HepG2 (cell line): ENCODE measurements around the gene IL1A. TPM values are rescaled to one million over a fixed set of nuclear protein-coding genes. Genes with fewer than 3 reads are reported as not detected.

Experiments used
- ATAC-seq: fragments of 200-7000 bp; cut with Tn5 transposase; 3 replicates; pipeline ENCODE4 v1.9.1; 2020; ENCODE audit warnings: mild to moderate bottlenecking, moderate library complexity
- BruUV-seq: library from RNA; stranded (reverse); fragments of 400-500 nt; replicated peaks from 2 replicates; lab custom pipeline; 2021; lab: Mats Ljungman, UMichigan
- CTCF ChIA-PET: fragments of 300-600 bp; formaldehyde crosslinking; extraction: SDS; loops from one replicate; lab custom pipeline; 2021; ENCODE audit warnings: low total read pairs, inconsistent platforms, low intra/inter-chr PET ratio; lab: Yijun Ruan, JAX
- POLR2A ChIA-PET: fragments of 350-600 bp; sonication (Branson Sonifier 250); formaldehyde crosslinking; loops from one replicate; lab custom pipeline; 2020; ENCODE audit warnings: antibody characterized with exemption, inconsistent platforms; lab: Yijun Ruan, JAX
- DNase-seq: peaks from one replicate; pipeline ENCODE4 v3.0.0-alpha.2; 2015; ENCODE audit warnings: low spot score
- FAIRE-seq: peaks from 3 replicates; lab custom pipeline; 2011; peaks lifted over from hg19 to GRCh38; lab: Jason Lieb, UNC
- H2AFZ ChIP-seq: one replicate; pipeline ENCODE4 v1.6.1; 2011; ENCODE audit warnings: low read length, inconsistent platforms
- H3K27ac ChIP-seq: fragments of 300-600 bp; 3 replicates; pipeline ENCODE4 v1.8.0; 2011; ENCODE audit warnings: mixed run types, mild to moderate bottlenecking, mixed read lengths, low read length, inconsistent platforms; ENCODE audit not compliant: insufficient read depth; ENCODE audit errors: extremely low read length
- H3K27me3 ChIP-seq, 2 experiments: fragments of 200-600 bp in 1 of 2; 2 replicates in 1 of 2; 3 replicates in 1 of 2; pipeline versions ENCODE4 v1.6.0 to v1.8.0; 2011; ENCODE audit warnings: low read length in 2 of 2, mild to moderate bottlenecking in 2 of 2, moderate library complexity in 2 of 2, inconsistent platforms in 1 of 2; ENCODE audit not compliant: insufficient read depth in 2 of 2, control insufficient read depth in 1 of 2
- H3K36me3 ChIP-seq, 2 experiments: fragments of 200-600 bp in 1 of 2; replicated peaks in 1 of 2; 2 replicates in 1 of 2; 3 replicates in 1 of 2; pipeline versions ENCODE4 v1.5.1 to v1.8.0; 2011; ENCODE audit warnings: low read length in 2 of 2, inconsistent platforms in 1 of 2; ENCODE audit not compliant: insufficient read depth in 2 of 2, control insufficient read depth in 1 of 2
- H3K4me1 ChIP-seq: 2 replicates; pipeline ENCODE4 v1.5.1; 2012; ENCODE audit warnings: low read length, inconsistent platforms; ENCODE audit not compliant: insufficient read depth
- H3K4me2 ChIP-seq: 2 replicates; pipeline ENCODE4 v1.6.0; 2011; ENCODE audit warnings: low read depth, low read length, inconsistent platforms
- H3K4me3 ChIP-seq, 3 experiments: fragments of 200-600 bp in 1 of 3; sonication (generic), shearing (Covaris generic) in 1 of 3; replicated peaks in 1 of 3; 2 replicates each; pipeline ENCODE4 v1.5.1; 2011 to 2016; ENCODE audit warnings: low read length in 3 of 3, inconsistent platforms in 2 of 3, low read depth in 2 of 3, mild to moderate bottlenecking in 2 of 3, control low read depth in 1 of 3, mixed read lengths in 1 of 3; ENCODE audit not compliant: insufficient read depth in 1 of 3
- H3K79me2 ChIP-seq: one replicate; pipeline ENCODE4 v1.6.1; 2011; ENCODE audit warnings: low read length, inconsistent platforms; ENCODE audit not compliant: insufficient read depth
- H3K9ac ChIP-seq: 2 replicates; pipeline ENCODE4 v1.6.0; 2011; ENCODE audit warnings: mild to moderate bottlenecking, low read depth, low read length, inconsistent platforms; ENCODE audit not compliant: insufficient read depth
- H3K9me3 ChIP-seq: 2 replicates; pipeline ENCODE4 v1.5.1; 2012; ENCODE audit warnings: mild to moderate bottlenecking, low read length
- H4K20me1 ChIP-seq: 2 replicates; pipeline ENCODE4 v1.6.0; 2011; ENCODE audit warnings: inconsistent platforms, mild to moderate bottlenecking, low read length, moderate library complexity; ENCODE audit not compliant: insufficient read depth
- AKAP8 ChIP-seq: sonication (generic); formaldehyde crosslinking; IDR thresholded peaks from 2 replicates; pipeline ENCODE4 v1.5.1; 2020; ENCODE audit warnings: mild to moderate bottlenecking, missing genetic modification reagents
- ARNT2 ChIP-seq: sonication (generic); formaldehyde crosslinking; IDR thresholded peaks from 2 replicates; pipeline ENCODE4 v1.8.0; 2022; ENCODE audit warnings: mild to moderate bottlenecking, low read depth, missing genetic modification reagents, moderate library complexity
- CEBPZ ChIP-seq: IDR thresholded peaks from 2 replicates; pipeline ENCODE4 v1.6.1; 2012; ENCODE audit warnings: low read length, improper control_type of control experiment
- FOXK1 ChIP-seq: sonication (generic); formaldehyde crosslinking; IDR thresholded peaks from 2 replicates; pipeline ENCODE4 v1.4.0; 2020; ENCODE audit warnings: low read depth, missing genetic modification reagents, borderline replicate concordance
- HNRNPL ChIP-seq: fragments of 200-400 bp; formaldehyde crosslinking; IDR thresholded peaks from 2 replicates; pipeline ENCODE4 v1.6.1; 2017; ENCODE audit warnings: mild to moderate bottlenecking, low read depth, low read length
- JARID2 ChIP-seq: sonication (generic); formaldehyde crosslinking; IDR thresholded peaks from 2 replicates; pipeline ENCODE4 v1.8.1; 2023; ENCODE audit warnings: missing genetic modification reagents, inconsistent platforms; ENCODE audit not compliant: insufficient replicate concordance
- NR2C2 ChIP-seq: sonication (generic); formaldehyde crosslinking; IDR thresholded peaks from 2 replicates; pipeline ENCODE4 v1.4.0; 2020; ENCODE audit warnings: missing genetic modification reagents, mild to moderate bottlenecking, moderate library complexity, borderline replicate concordance
- SKIL ChIP-seq: sonication (generic); formaldehyde crosslinking; IDR thresholded peaks from 2 replicates; pipeline ENCODE4 v1.8.0; 2022; ENCODE audit warnings: missing genetic modification reagents, mild to moderate bottlenecking, moderate library complexity, borderline replicate concordance
- SMARCC2 ChIP-seq: fragments of 450-650 bp; IDR thresholded peaks from 2 replicates; pipeline ENCODE4 v1.6.1; 2017; ENCODE audit warnings: antibody characterized with exemption, mild to moderate bottlenecking
- SP1 ChIP-seq, 2 experiments: fragments of 450-650 bp in 1 of 2; sonication (generic) in 1 of 2; formaldehyde crosslinking in 1 of 2; IDR thresholded peaks; 2 replicates each; pipeline versions ENCODE4 v1.4.0 to v1.6.1; 2016 to 2020; ENCODE audit warnings: missing genetic modification reagents in 1 of 2
- TOPORS ChIP-seq: sonication (generic); formaldehyde crosslinking; IDR thresholded peaks from 2 replicates; pipeline ENCODE4 v1.8.0; 2023; ENCODE audit warnings: mild to moderate bottlenecking, missing genetic modification reagents
- ZNF18 ChIP-seq: sonication (generic); formaldehyde crosslinking; IDR thresholded peaks from 2 replicates; pipeline ENCODE4 v1.8.0; 2022; ENCODE audit warnings: mild to moderate bottlenecking, missing genetic modification reagents; ENCODE audit not compliant: insufficient replicate concordance
- ZNF343 ChIP-seq: sonication (generic); formaldehyde crosslinking; IDR thresholded peaks from 2 replicates; pipeline ENCODE4 v1.4.0; 2020; ENCODE audit warnings: mild to moderate bottlenecking, missing genetic modification reagents
- whole genome bisulfite sequencing: methylation state at CpG from one replicate; pipeline ENCODE4 v1.1.6; 2017; ENCODE audit warnings: low lambda C conversion rate; 5-methylcytosine and 5-hydroxymethylcytosine counted together
- in situ Hi-C: cut with HindIII; loops from 2 replicates; pipeline ENCODE4 v1.10.0; 2017; ENCODE audit warnings: low pct_unique_long_range_greater_than_20kb; ENCODE audit not compliant: extremely low pct_ligation_motif_present
- intact Hi-C: fragments of 100-400 bp; cut with micrococcal nuclease; formaldehyde crosslinking; loops from one replicate; pipeline ENCODE4 v1.10.0; 2022; ENCODE audit not compliant: unreplicated experiment
- polyA plus RNA-seq, 8 experiments: library from polyadenylated mRNA; depleted of rRNA in 3 of 8; stranded (reverse) in 7 of 8; unstranded in 1 of 8; fragments of >200 nt; fragmentation: Illumina TruSeq in 4 of 8; extraction: Trizol in 4 of 8; gene quantifications; 2 replicates each; pipeline versions ENCODE4 v1.2.1 to v1.2.3, GENCODE V29; 2011 to 2016; ENCODE audit warnings: low read depth in 4 of 8, missing spikeins in 1 of 8, mixed read lengths in 1 of 8; ENCODE audit not compliant: insufficient read depth in 1 of 8
- total RNA-seq, 5 experiments: library from RNA; depleted of rRNA; stranded (reverse); fragments of >200 nt; fragmentation: Illumina TruSeq; extraction: Trizol; gene quantifications; 2 replicates each; pipeline ENCODE4 v1.2.3, GENCODE V29; 2016; ENCODE audit warnings: low read depth in 1 of 5

IL1A gene
- total and polyA plus RNA-seq, 2 of the 13 experiments (the other 11 are each of a cell fraction or from before 2014, with no cell fraction given): not detected

GRCh38 chr2:112773556-112773955 lies 10.7 kb downstream of the IL1A start:
- POLR2A ChIA-PET: no interaction called here
- 88% methylated on average over 2 of the region's 2 CpGs for WGBS
- FAIRE-seq: no peak
- H3K9ac ChIP-seq: no peak overlapping the region
- H3K4me3 ChIP-seq: no peak overlapping the region
- intact Hi-C loops: no loop called here
- TF ChIP-seq HNRNPL: no peak
- no peak for TF ChIP-seq CEBPZ
- no peak for TF ChIP-seq FOXK1 (CRISPR knock-in tag)
- TF ChIP-seq SKIL (CRISPR knock-in tag): no peak
- TF ChIP-seq JARID2 (CRISPR knock-in tag): no peak
- TF ChIP-seq ARNT2 (CRISPR knock-in tag): no peak
- no peak for TF ChIP-seq NR2C2 (CRISPR knock-in tag)
- no peak for TF ChIP-seq ZNF18 (CRISPR knock-in tag)
- TF ChIP-seq TOPORS (CRISPR knock-in tag): no peak
- TF ChIP-seq SP1 (IDR thresholded peaks at IDR 0.05): no peak
- no peak for TF ChIP-seq SP1 (CRISPR knock-in tag; IDR thresholded peaks at IDR 0.05)
- TF ChIP-seq AKAP8 (CRISPR knock-in tag): no peak
- TF ChIP-seq SMARCC2: no peak
- TF ChIP-seq ZNF343 (CRISPR knock-in tag): no peak
- TF ChIP-seq, all 625 proteins: peak for 0
- Histone ChIP-seq H3K27ac (no peak overlapping the region), H3K27me3 (no peaks in the 10 kb centered on the region), H4K20me1 (no peaks in the 10 kb centered on the region), H2AFZ (no peak overlapping the region), H3K4me1 (peaks cover 3% of the 10 kb centered on the region), H3K9me3 (no peaks in the 10 kb centered on the region), H3K36me3 (no peaks in the 10 kb centered on the region), H3K4me2 (no peak overlapping the region), H3K79me2 (no peaks in the 10 kb centered on the region)
- ATAC-seq: no peak
- BruUV-seq: no TSS peak
- CTCF ChIA-PET: no interaction called here
- in situ Hi-C loops: no loop called here
- DNase-seq: no peak
